Measurements from ENCODE around the gene CHST6.
"Not testable (repeated sequence)": the region's sequence is repeated elsewhere in the genome, so short reads cannot be mapped to it uniquely, and the experiment has no call there.

Gene CHST6

DNA sequence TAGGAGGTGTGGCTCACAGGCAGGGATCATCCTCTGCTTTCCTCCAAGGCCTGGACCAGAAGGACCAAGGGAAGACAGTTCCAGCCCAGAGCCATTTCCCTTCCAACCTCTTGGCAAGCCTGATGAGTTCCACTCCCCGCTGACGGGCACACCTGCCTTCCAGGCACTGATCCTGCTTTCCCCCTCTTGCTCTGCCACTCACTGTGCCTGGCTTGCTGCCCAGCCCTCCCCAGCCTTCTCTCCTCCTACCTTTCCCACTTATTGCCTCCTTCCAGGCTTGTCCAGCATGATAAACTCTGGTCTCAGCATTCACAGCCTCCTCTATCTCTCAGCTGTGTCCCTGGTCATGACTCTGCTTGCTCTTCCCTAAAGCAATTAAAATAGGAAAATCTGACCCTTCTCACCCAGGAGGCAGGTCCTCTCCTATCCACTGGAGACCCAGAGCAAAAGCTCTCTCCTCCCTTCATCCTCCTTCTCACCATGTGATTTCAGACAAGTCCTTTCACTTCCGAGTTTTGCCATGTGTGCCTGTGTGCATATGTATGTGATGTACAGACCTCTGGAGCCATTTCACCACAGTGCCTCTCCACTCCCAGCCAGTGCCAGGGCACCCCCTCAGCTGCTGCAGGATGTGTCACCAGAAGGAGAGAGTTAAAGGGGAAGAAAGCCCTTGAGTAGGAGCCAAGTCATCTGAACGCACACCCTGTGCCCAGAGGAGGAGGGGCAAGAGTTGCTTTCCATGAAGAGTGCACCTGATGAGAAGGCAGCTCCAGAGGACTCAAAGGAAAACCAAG is 17.4 kb downstream of the CHST6 start:
- DNase-seq (ENCODE audit: low read depth in 1 of 2, low spot score in 1 of 2) = no peak

DNA sequence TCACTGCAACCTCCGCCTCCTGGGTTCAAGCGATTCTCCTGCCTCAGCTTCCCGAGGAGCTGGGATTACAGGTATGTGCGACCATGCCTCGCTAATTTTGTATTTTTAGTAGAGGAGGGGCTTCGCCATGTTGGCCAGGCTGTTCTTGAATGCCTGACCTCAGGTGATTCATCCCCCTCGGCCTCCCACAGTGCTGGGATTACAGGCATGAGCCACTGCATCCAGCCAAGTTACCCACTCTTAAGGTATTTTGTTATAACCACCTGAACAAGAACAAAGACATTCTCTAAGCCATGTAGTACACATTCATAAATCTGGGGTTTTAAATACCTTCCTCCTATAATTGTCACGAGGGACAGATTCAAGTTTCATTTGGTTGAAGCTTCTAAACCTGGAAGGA is 18.4 kb downstream of the CHST6 start:
- DNase-seq (ENCODE audit: low read depth in 1 of 2, low spot score in 1 of 2) = no peak

GRCh38 chr16:75475420-75475847 is 19.8 kb downstream of the CHST6 start:
- no peak for DNase-seq (ENCODE audit: low read depth in 1 of 2, low spot score in 1 of 2)

DNA sequence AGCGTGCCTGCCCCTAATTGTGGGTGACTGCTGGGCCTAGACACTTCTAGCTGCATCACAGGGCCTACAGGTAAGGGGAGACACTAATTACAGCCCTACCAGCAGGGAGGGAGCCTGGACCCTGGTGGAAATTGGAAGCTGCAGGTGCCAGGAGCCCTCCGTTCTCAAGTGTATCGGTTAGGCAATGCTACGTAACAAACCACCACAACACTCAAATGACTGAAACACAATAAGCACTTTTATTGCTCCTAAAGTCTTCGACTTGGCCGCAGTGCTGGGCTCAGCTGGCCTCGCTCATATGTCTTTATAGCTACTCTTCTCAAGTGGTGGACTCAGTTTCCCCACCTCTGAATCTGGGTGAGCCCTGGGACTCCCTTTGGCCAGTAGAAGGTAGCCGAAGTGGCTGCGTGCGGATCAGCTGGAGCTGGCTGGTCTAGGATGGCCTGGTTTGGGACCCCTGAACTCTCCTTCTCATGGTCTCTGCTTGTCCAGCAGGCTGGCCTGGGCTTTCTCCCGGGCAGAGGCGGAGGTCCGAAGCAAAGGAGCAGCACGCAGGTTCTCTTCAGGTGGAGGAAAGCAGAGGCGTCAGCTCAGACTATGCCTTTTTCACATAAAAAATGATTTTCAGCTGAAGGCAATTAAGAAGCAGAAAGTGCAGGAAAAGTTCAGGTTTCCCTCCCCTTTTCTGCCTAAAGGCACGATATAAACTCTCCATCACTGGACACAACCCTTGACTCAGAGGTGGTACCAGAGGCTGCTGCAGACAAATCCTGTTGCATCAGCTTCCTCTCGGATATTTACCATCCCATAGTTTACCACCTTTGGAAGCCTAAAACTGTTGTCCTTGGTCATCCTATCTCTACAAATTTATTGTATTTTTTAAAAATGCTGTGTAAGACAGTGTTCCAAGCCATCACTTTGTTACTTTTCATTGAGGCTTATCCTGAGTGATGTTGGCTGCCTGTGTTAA is 22.0 kb downstream of the CHST6 start:
- no peak for DNase-seq (ENCODE audit: low read depth in 1 of 2, low spot score in 1 of 2)

GRCh38 chr16:75471723-75472633 is 23.3 kb downstream of the CHST6 start:
- peak in 1 of 2 donors; percentile 20 for DNase-seq (ENCODE audit: low read depth in 1 of 2, low spot score in 1 of 2)

GRCh38 chr16:75466760-75467159 is 28.5 kb downstream of the CHST6 start:
- DNase-seq (ENCODE audit: low read depth in 1 of 2, low spot score in 1 of 2) = no peak

GRCh38 chr16:75464122-75464918 is 30.9 kb downstream of the CHST6 start, which contains the start of gene TMEM170A:
TMEM170A (minus strand) TSS chr16:75464689; CDS start chr16:75464600, 89 bp downstream.
- DNase-seq (ENCODE audit: low read depth in 1 of 2, low spot score in 1 of 2) = peak; percentile 98 to 99

DNA sequence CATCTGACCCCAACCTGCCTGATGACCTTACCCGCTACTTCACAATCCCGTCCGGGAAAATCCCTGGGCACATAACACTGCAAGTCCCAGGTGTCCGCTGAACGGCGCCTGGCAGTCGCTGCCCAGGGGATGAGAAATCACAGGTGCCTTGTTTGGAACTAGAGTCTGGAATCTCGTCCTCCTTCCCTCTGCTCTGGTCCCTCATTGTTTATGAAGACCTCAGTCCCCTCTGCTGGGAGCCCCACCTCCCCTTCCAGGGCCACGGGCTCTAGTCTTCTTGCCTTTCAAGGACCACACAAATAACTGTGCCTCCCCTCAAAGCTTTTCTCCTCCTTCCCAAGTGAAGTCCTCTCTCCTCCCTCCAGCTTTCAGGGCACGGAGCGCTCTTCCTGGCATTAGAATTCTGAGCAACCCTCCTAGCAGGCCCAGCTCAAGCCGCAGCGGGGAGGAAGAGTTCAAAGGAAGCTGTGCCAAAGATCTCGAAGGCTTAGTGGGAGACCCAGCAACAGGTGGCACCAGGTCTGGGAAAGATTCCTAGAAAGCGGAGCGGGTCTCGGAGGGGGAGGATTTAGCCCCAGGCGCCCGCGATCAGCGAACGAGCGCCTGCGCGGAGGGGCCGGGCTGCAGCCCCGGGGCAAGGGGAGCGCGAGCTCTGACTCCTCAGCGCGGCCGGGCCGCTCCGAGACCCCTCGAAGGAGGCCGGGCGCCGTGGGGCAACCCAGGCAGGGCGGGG is 31.7 kb downstream of the CHST6 start:
- peak in 1 of 2 donors; percentile 9 for DNase-seq (ENCODE audit: low read depth in 1 of 2, low spot score in 1 of 2)

DNA sequence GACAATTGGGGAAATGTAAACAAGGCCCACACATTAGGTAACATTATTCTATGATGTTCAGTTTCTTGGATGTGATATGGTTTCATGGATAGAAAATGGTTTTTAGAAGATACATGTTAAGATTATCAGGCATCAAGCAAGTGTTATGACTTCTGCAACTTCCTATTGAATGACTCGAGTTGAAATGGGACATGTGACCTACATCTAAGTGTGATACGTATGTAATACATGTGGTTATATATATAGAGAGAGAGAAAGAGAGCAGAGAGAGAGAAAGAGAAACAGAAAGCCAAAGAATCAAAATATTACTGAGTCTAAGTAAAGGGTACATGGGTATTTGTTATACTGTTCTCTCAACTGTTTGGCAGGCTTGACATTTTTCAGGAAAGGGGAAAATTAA is 32.4 kb downstream of the CHST6 start:
- DNase-seq (ENCODE audit: low read depth in 1 of 2, low spot score in 1 of 2) = no peak

DNA sequence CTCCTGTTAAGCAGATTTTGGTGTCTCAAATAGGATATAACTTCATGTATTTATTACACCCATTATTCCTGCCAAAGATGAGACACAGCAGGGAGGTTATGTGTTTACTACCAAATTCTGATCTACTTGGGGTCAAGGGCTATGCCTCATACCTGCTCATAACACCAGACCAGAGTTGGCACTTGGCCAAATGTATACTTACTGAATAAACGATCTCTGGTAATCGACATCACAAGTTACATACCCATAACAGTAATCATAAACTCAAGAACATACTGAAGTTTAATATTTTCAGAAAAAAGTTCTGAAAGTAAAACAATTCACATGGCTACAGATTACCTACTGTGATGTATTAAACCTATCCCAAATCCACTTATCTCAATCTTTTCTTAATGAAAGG is 33.7 kb downstream of the CHST6 start:
- no peak for DNase-seq (ENCODE audit: low read depth in 1 of 2, low spot score in 1 of 2)

DNA sequence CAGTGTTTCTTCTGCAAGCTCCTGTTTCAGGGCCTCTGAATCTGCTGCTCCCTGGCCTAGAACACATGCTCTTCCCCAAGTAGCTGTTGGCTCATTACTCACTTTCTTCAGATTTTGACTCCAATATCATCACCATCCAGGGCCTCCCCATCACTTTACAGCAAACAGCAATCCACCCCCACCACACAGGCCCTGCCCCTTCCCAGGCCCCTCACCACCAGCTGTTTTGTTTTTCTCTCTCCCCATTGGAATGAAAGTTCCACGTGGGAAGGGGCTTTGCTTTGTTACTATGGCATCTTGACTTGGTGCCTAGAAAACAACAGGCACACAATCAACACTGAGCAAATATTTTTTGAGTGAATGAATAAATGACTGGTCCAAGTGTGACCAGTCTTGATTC is 34.8 kb downstream of the CHST6 start:
- DNase-seq (ENCODE audit: low read depth in 1 of 2, low spot score in 1 of 2) = no peak

DNA sequence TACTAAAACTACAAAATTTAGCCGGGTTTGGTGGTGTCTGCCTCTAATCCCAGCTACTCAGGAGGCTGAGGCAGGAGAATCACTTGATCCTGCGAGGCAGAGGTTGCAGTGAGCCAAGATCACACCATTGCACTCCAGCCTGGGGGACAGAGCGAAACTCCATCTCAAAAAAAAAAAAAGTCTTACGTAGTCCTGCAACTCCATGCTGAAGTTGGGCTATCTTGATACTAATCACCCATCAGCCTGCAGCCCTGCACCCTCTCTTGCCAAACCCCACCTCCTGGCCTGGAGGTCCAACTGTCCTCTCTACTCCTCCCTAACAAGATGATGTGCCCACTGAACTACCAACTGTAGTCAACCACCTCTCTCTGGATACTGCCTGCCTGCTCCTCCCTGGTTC is 35.5 kb downstream of the CHST6 start:
- no peak for DNase-seq (ENCODE audit: low read depth in 1 of 2, low spot score in 1 of 2)

GRCh38 chr16:75458439-75458838 is 36.8 kb downstream of the CHST6 start:
- DNase-seq (ENCODE audit: low read depth in 1 of 2, low spot score in 1 of 2) = no peak

- no peak for DNase-seq (ENCODE audit: low read depth in 1 of 2, low spot score in 1 of 2)
These were observed 37.2 kb downstream of the CHST6 start for GRCh38 chr16:75458029-75458428.

DNA sequence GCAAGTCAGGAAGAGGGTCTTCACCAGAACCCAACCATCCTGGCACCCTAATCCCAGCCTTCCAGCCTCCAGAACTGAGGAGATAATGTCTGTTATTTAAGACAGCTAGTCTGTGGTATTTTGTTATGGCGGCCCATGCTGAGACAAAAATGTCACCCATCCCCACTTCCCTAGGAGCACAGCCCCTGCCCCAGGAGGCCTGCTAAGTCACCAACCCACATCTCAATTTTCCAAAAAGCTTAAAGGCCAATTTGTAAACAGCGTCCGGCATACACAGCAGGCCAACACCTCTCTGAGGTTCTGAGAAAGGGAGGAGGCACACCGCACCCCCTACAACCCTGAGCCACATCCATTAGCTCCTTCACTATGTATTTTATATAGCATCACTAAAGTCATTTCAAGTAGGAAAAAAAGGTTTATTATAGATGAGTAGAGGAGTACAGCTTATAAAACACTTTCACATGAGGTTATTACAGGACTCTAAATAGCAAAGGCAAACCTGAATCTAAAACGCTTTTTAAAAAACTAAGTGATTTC is 37.7 kb downstream of the CHST6 start:
- DNase-seq (ENCODE audit: low read depth in 1 of 2, low spot score in 1 of 2) = no peak

- no peak for DNase-seq (ENCODE audit: low read depth in 1 of 2, low spot score in 1 of 2)
These were observed 38.3 kb downstream of the CHST6 start for GRCh38 chr16:75456971-75457370.

DNA sequence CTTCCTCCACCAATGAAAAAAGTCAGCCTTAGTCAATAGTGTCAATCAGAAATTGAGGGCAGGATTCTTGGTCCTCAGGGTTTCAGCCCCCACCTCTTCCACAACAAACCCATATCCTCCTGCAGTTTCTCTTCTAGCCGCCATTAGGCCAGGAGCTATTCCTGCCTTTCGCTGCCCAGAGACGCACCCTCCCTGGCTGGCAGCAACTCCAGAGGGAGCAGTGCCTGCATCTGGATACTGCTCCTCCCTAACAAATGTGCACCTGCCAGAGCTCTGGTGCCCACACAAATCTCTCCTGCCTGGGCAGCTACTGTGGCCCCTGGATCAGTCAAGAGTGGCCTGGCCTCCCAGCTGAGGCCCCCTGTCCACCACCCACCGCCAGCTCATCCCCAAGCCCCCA is 38.8 kb downstream of the CHST6 start:
- not testable (repeated sequence) for DNase-seq (ENCODE audit: low read depth in 1 of 2, low spot score in 1 of 2)

- no peak for DNase-seq (ENCODE audit: low read depth in 1 of 2, low spot score in 1 of 2)
These were observed 39.6 kb downstream of the CHST6 start for GRCh38 chr16:75455677-75456076.
